ENCODE data around the gene GAS6. TPM values are rescaled to one million over a fixed set of nuclear protein-coding genes. Genes with fewer than 3 reads are reported as not detected.
A peak's percentile ranks its signal among the peaks of the same experiment; 100 is the strongest.

The GAS6 gene
- total RNA-seq, 1 donor: 33.3 TPM

DNA sequence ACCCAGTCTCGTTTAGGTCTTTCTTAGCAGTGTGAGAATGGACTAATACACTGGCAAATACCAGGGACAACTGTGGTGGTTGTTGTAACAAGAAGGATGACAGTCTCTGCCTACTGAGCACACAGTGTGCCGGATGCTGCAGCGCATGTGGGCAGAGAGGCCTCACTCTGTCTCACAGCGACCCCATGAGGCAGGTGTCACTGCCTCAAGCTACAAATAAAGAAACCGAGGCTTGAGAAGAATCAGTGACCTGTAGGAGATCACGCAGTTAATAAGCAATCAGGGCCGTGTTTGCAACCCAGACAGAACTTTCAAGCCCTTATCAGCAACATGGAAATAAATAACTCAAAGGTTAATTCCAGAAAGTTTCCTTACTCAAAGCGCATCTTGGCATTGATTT, 40.5 kb upstream of the GAS6 start:
- no peak overlapping the region for H3K4me3 ChIP-seq (ENCODE audit: low read depth, low read length)
- TF ChIP-seq, protein P1, sequence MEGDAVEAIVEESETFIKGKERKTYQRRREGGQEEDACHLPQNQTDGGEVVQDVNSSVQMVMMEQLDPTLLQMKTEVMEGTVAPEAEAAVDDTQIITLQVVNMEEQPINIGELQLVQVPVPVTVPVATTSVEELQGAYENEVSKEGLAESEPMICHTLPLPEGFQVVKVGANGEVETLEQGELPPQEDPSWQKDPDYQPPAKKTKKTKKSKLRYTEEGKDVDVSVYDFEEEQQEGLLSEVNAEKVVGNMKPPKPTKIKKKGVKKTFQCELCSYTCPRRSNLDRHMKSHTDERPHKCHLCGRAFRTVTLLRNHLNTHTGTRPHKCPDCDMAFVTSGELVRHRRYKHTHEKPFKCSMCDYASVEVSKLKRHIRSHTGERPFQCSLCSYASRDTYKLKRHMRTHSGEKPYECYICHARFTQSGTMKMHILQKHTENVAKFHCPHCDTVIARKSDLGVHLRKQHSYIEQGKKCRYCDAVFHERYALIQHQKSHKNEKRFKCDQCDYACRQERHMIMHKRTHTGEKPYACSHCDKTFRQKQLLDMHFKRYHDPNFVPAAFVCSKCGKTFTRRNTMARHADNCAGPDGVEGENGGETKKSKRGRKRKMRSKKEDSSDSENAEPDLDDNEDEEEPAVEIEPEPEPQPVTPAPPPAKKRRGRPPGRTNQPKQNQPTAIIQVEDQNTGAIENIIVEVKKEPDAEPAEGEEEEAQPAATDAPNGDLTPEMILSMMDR (IDR thresholded peaks at IDR 0.05; ENCODE audit: insufficient read depth, low read length): peak; percentile 54
- peak; percentile 37 for DNase-seq (ENCODE audit: low read depth)

DNA sequence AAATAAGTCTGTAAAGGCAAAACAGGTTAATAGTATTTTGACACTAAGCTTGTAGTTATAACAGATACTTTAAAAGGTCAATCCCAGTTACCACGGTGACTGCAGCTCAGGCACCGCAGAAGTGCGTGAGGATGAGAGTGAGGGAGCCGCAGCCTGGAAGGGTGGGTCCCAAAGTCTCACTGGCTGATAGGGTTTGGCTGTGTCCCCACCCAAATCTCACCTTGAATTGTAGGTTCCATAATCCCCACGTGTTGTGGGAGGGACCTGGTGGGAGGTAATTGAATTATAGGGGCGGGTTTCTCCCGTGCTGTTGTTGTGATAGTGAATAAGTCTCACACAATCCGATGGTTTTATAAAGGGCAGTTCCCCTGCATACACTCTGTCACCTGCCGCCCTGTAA, 40.0 kb upstream of the GAS6 start:
- TF ChIP-seq, protein P1 (IDR thresholded peaks at IDR 0.05; ENCODE audit: insufficient read depth, low read length): no peak
- no peak overlapping the region for H3K4me3 ChIP-seq (ENCODE audit: low read depth, low read length)
- no peak for DNase-seq (ENCODE audit: low read depth)

DNA sequence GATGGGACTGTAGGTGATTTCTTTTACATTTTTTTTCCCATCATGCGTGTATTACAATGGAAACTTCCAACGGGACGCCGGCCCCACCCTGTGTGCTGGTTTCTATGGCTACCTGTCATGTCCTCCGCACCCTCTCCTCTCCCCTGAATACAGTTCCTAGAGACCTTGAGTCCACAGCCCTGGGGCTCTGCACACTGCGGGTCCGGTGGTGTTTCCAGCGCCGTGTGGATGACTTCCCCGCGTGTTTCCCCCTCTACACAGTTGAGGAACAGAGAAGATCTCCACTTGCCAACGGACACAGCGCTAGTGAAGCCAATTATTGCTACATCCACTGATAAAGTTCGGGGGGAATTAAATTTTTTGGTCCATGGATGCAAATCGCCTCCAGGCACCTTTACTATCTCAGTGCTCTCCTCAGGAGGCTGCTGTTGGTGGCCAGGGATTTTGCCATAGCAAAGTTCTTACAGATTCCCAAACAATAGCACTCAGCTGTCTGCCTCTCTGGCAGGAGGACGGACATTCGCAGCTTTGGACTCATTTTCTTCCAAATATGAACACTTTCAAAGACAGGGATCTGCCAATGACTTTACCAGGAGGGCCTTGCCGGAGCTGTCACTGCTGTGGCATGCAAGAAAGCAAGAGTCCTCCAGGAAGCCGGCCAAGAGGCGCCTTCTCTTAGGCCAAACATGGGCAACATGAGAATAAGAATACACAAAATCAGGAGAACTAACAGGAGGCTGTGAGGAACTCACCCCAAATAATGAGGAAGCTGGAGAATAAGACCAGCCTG, 39.3 kb upstream of the GAS6 start:
- TF ChIP-seq, protein P1 (IDR thresholded peaks at IDR 0.05; ENCODE audit: insufficient read depth, low read length): no peak
- H3K4me3 ChIP-seq (ENCODE audit: low read depth, low read length): no peak overlapping the region
- DNase-seq (ENCODE audit: low read depth): peak; percentile 68

DNA sequence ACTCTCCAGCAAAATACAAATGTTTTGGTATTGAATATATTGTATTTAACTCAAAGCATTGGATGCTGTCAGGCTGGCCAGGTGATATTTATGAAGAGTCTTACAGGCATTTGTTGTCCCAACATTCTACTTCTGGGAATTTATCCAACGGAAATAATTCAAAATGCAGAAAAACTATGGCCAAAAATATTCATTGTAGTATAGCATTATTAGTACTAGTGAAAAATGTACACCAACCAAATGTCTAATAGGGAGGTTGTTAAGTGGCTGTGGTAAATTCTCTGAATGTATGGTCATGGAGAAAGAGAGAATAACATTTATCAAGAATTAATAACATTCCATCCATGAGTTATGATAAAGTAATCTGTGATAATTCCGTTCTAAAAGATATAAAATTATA, 38.6 kb upstream of the GAS6 start:
- peak; percentile 46 for DNase-seq (ENCODE audit: low read depth)
- H3K4me3 ChIP-seq (ENCODE audit: low read depth, low read length): no peak overlapping the region
- TF ChIP-seq, protein P1 (IDR thresholded peaks at IDR 0.05; ENCODE audit: insufficient read depth, low read length): no peak

DNA sequence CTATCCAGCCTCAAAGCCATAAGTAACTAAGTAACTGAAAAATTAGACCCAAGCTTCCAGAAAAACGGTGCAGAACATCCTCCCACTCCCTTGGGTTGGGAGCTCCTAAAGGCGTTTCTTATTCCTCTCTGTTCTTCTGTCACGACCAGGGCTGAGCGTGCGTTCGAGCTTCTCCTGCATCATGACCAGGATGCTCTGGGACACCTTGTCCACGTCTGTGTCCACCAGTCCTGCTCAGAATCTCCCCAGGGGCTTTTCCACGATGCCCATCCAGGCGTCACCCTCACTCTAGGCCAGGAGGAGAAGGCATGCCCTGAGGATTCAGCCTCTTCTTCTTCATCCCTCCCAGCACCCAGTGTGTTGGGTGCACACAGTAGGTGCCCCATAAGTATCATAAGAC, 37.8 kb upstream of the GAS6 start:
- TF ChIP-seq, protein P1 (IDR thresholded peaks at IDR 0.05; ENCODE audit: insufficient read depth, low read length): no peak
- H3K4me3 ChIP-seq (ENCODE audit: low read depth, low read length): no peak overlapping the region
- DNase-seq (ENCODE audit: low read depth): no peak

DNA sequence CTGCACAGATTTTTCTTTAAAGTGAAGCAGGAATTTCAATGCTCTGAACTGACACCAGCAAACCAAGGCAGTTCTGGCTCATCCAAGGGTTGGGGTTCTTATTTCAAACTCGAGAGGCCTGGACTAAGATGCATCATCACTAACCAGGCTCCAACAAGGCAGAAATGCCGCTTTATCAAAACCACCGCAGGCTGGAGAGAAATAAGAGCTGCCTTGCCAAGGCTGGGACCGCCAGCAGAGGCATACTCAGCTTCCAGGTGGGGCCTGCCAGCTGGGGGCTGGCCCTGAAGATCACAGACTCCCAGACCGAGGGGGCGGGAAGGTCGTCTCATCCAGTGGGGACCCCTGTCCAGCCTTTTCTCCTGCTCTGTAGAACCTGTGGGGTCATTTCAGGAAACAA, 37.4 kb upstream of the GAS6 start:
- TF ChIP-seq, protein P1 (IDR thresholded peaks at IDR 0.05; ENCODE audit: insufficient read depth, low read length): peak; percentile 17
- no peak overlapping the region for H3K4me3 ChIP-seq (ENCODE audit: low read depth, low read length)
- peak; percentile 87 for DNase-seq (ENCODE audit: low read depth)

DNA sequence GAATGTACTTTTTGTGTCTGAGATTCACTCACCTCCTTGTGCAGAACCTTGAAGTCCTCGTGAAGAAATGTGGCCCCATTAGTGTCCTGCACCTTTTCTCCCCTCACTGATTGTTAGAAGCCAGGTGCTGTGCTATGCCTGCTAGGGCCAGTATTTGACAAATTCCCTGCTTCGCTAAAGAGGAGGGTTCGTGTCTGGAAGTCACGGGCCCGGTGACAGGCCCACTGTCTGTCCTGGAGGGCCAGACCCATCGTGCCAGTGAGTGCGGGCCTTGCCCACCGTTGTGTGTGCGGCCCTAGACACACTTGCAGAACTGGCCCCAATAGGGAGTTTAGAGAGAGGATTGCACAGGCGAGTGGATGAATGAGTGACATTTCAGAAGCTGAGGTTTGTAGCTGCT, 36.8 kb upstream of the GAS6 start:
- no peak for DNase-seq (ENCODE audit: low read depth)
- TF ChIP-seq, protein P1 (IDR thresholded peaks at IDR 0.05; ENCODE audit: insufficient read depth, low read length): no peak
- H3K4me3 ChIP-seq (ENCODE audit: low read depth, low read length): no peak overlapping the region
